HCT116 (cell line): Measurements from ENCODE around the gene PTPN4. TPM values are rescaled to one million over a fixed set of nuclear protein-coding genes. Genes with fewer than 3 reads are reported as not detected.

Experiments used
- ATAC-seq: fragments of 200-7000 bp; cut with Tn5 transposase; 2 replicates; pipeline ENCODE4 v1.9.1; 2020; ENCODE audit warnings: mild to moderate bottlenecking, moderate library complexity
- BruUV-seq: library from RNA; stranded (reverse); fragments of 400-500 nt; replicated peaks from 2 replicates; lab custom pipeline; 2021; lab: Mats Ljungman, UMichigan
- CTCF ChIA-PET: fragments of 300-600 bp; sonication (Branson Sonifier 250); formaldehyde crosslinking; loops from one replicate; lab custom pipeline; 2021; ENCODE audit warnings: antibody characterized with exemption; lab: Charles Lee
- POLR2A ChIA-PET: fragments of 300-600, 350-600 bp; sonication (Branson Sonifier 250); formaldehyde crosslinking; loops from one replicate; lab custom pipeline; 2021; ENCODE audit warnings: antibody characterized with exemption; lab: Charles Lee
- RAD21 ChIA-PET, 2 experiments: fragments of 300-600 bp; sonication (Branson Sonifier 250); formaldehyde crosslinking; loops; one replicate each; lab custom pipeline; 2023; ENCODE audit warnings: low total read pairs in 2 of 2; ENCODE audit not compliant: uncharacterized antibody in 2 of 2, unreplicated experiment in 2 of 2, low non-redundant PET in 1 of 2; lab: Charles Lee
- DNase-seq: peaks from one replicate; pipeline ENCODE4 v3.0.0-alpha.2; 2010; ENCODE audit warnings: low read depth, low spot score
- H2AFZ ChIP-seq: fragments of 200-600 bp; shearing (Covaris generic), sonication (generic); 2 replicates; pipeline ENCODE4 v1.6.1; 2017; ENCODE audit warnings: low read depth, mixed run types, mixed read lengths, antibody characterized with exemption, low read length; ENCODE audit not compliant: poor library complexity, severe bottlenecking
- H3K27ac ChIP-seq: 2 replicates; pipeline ENCODE4 v1.5.1; 2012; ENCODE audit warnings: low read depth, low read length
- H3K27me3 ChIP-seq: fragments of 200-600 bp; sonication (generic); 2 replicates; pipeline ENCODE4 v1.6.1; 2016; ENCODE audit warnings: mixed run types, low read length, mixed read lengths; ENCODE audit not compliant: insufficient read depth
- H3K36me3 ChIP-seq, 2 experiments: fragments of 200-500 bp in 1 of 2; fragments of 200-600 bp in 1 of 2; sonication (Bioruptor generic) in 1 of 2; sonication (generic) in 1 of 2; 2 replicates each; pipeline versions ENCODE4 v1.5.1 to v1.6.1; 2014 to 2016; ENCODE audit warnings: low read length in 2 of 2, inconsistent platforms in 1 of 2, mixed read lengths in 1 of 2, mixed run types in 1 of 2; ENCODE audit not compliant: insufficient read depth in 2 of 2, control insufficient read depth in 1 of 2
- H3K4me1 ChIP-seq, 2 experiments: fragments of 200-600 bp in 1 of 2; sonication (generic) in 1 of 2; 2 replicates each; pipeline versions ENCODE4 v1.5.1 to v1.6.1; 2012 to 2017; ENCODE audit warnings: low read length in 2 of 2, inconsistent platforms in 1 of 2, mild to moderate bottlenecking in 1 of 2, mixed read lengths in 1 of 2, mixed run types in 1 of 2, moderate library complexity in 1 of 2; ENCODE audit not compliant: insufficient read depth in 2 of 2, control insufficient read depth in 1 of 2
- H3K4me2 ChIP-seq: fragments of 200-600 bp; sonication (generic); 2 replicates; pipeline ENCODE4 v1.6.1; 2017; ENCODE audit warnings: mixed run types, low read length, mixed read lengths
- H3K4me3 ChIP-seq, 2 experiments: fragments of 200-600 bp in 1 of 2; sonication (generic) in 1 of 2; replicated peaks in 1 of 2; 2 replicates each; pipeline ENCODE4 v1.5.1; 2011 to 2016; ENCODE audit warnings: low read length in 2 of 2, control low read depth in 1 of 2, low read depth in 1 of 2, mild to moderate bottlenecking in 1 of 2, mixed read lengths in 1 of 2, mixed run types in 1 of 2
- H3K79me2 ChIP-seq: fragments of 200-600 bp; sonication (generic); 2 replicates; pipeline ENCODE4 v1.6.1; 2017; ENCODE audit warnings: mild to moderate bottlenecking, mixed run types, low read length, moderate library complexity, mixed read lengths; ENCODE audit not compliant: insufficient read depth
- H3K9ac ChIP-seq: fragments of 200-600 bp; sonication (generic); 2 replicates; pipeline ENCODE4 v1.6.1; 2016; ENCODE audit warnings: low read length, mixed read lengths
- H3K9me2 ChIP-seq: fragments of 200-600 bp; sonication (generic), shearing (Covaris generic); 2 replicates; pipeline ENCODE4 v1.6.1; 2017; ENCODE audit warnings: mixed run types, mild to moderate bottlenecking, moderate library complexity; ENCODE audit not compliant: insufficient read depth
- H3K9me3 ChIP-seq, 2 experiments: fragments of 200-500 bp in 1 of 2; fragments of 200-600 bp in 1 of 2; sonication (Bioruptor generic) in 1 of 2; sonication (generic) in 1 of 2; 2 replicates each; pipeline ENCODE4 v1.6.1; 2014 to 2017; ENCODE audit warnings: low read length in 2 of 2, mixed read lengths in 2 of 2, inconsistent platforms in 1 of 2, low read depth in 1 of 2, mild to moderate bottlenecking in 1 of 2, mixed run types in 1 of 2, moderate library complexity in 1 of 2; ENCODE audit not compliant: control insufficient read depth in 1 of 2, insufficient read depth in 1 of 2
- H4K20me1 ChIP-seq: fragments of 200-600 bp; sonication (generic), shearing (Covaris generic); 2 replicates; pipeline ENCODE4 v1.6.1; 2017; ENCODE audit warnings: mixed run types, mild to moderate bottlenecking, moderate library complexity; ENCODE audit not compliant: insufficient read depth
- ATF3 ChIP-seq: IDR thresholded peaks from 2 replicates; pipeline ENCODE4 v1.6.1; 2012
- CTCF ChIP-seq, 3 experiments: fragments of 200-600 bp in 1 of 3; sonication (generic) in 1 of 3; IDR thresholded peaks in 2 of 3; conservative IDR thresholded peaks in 1 of 3; 2 replicates each; pipeline ENCODE4 v1.5.1; 2012 to 2017; ENCODE audit warnings: low read depth in 2 of 3, low read length in 2 of 3, antibody characterized with exemption in 1 of 3, borderline replicate concordance in 1 of 3, control low read depth in 1 of 3, mild to moderate bottlenecking in 1 of 3, mixed read lengths in 1 of 3, mixed run types in 1 of 3, moderate library complexity in 1 of 3; ENCODE audit not compliant: insufficient read depth in 1 of 3
- EGR1 ChIP-seq: IDR thresholded peaks from 2 replicates; pipeline ENCODE4 v1.6.1; 2012; ENCODE audit warnings: low read depth
- EZH2 ChIP-seq: fragments of 200-600 bp; sonication (generic); IDR thresholded peaks from 2 replicates; pipeline ENCODE4 v1.6.1; 2017; ENCODE audit warnings: antibody characterized with exemption, mixed run types
- EZH2phosphoT487 ChIP-seq: fragments of 200-600 bp; IDR thresholded peaks from 2 replicates; pipeline ENCODE4 v1.6.1; 2018; ENCODE audit warnings: antibody characterized with exemption, borderline replicate concordance
- FOSL1 ChIP-seq: IDR thresholded peaks from 2 replicates; pipeline ENCODE4 v1.6.1; 2012; ENCODE audit warnings: low read depth
- JUND ChIP-seq: IDR thresholded peaks from 2 replicates; pipeline ENCODE4 v1.6.1; 2012
- POLR2A ChIP-seq: IDR thresholded peaks from 2 replicates; pipeline ENCODE4 v1.7.0; 2011; ENCODE audit warnings: borderline replicate concordance; ENCODE audit not compliant: insufficient read depth, insufficient read length; ENCODE audit errors: extremely low read depth
- POLR2AphosphoS5 ChIP-seq: IDR thresholded peaks from 2 replicates; pipeline ENCODE4 v1.6.1; 2011; ENCODE audit warnings: mild to moderate bottlenecking, low read depth, low read length, moderate library complexity
- RAD21 ChIP-seq: IDR thresholded peaks from 2 replicates; pipeline ENCODE4 v1.6.1; 2012; ENCODE audit warnings: low read depth, mild to moderate bottlenecking
- REST ChIP-seq: IDR thresholded peaks from 2 replicates; pipeline ENCODE4 v1.6.1; 2012; ENCODE audit warnings: low read depth
- SIN3A ChIP-seq: IDR thresholded peaks from 2 replicates; pipeline ENCODE4 v1.6.1; 2012; ENCODE audit warnings: low read depth
- SP1 ChIP-seq: IDR thresholded peaks from 2 replicates; pipeline ENCODE4 v1.6.1; 2012; ENCODE audit warnings: low read depth
- SRF ChIP-seq: IDR thresholded peaks from 2 replicates; pipeline ENCODE4 v1.6.1; 2012; ENCODE audit warnings: low read depth
- YY1 ChIP-seq: IDR thresholded peaks from 2 replicates; pipeline ENCODE4 v1.6.1; 2011; ENCODE audit warnings: low read length, low read depth, moderate library complexity, mild to moderate bottlenecking; ENCODE audit not compliant: insufficient replicate concordance; ENCODE audit errors: extremely low read depth
- ZBTB33 ChIP-seq: IDR thresholded peaks from 2 replicates; pipeline ENCODE4 v1.6.1; 2011; ENCODE audit warnings: mild to moderate bottlenecking, low read length, moderate library complexity; ENCODE audit not compliant: insufficient replicate concordance; ENCODE audit errors: extremely low read depth
- ZFX ChIP-seq: fragments of 450-650 bp; IDR thresholded peaks from 2 replicates; pipeline ENCODE4 v1.6.1; 2017
- intact Hi-C: fragments of 100-400 bp; cut with micrococcal nuclease; formaldehyde crosslinking; loops from 2 replicates; pipeline ENCODE4 v1.10.0; 2022
- total RNA-seq: library from RNA; stranded (reverse); gene quantifications from one replicate; pipeline ENCODE4 v1.2.1, GENCODE V29; 2021; ENCODE audit not compliant: unreplicated experiment

Gene PTPN4
- total RNA-seq, 1 experiment from 2014 or later = 38.4 TPM

GRCh38 chr2:119728421-119728820 lies 31.3 kb upstream of the PTPN4 start:
- H3K4me2 ChIP-seq = no peak overlapping the region

More at GRCh38 chr2:119728421-119728820, 31.3 kb upstream of the PTPN4 start:
- H3K4me1 ChIP-seq = no peaks in the 10 kb centered on the region
- DNase-seq (no peak), ATAC-seq (no peak)
- no peak overlapping the region for H3K4me3 ChIP-seq
- no peak overlapping the region for H2AFZ ChIP-seq
- H3K27ac ChIP-seq = no peak overlapping the region
- H4K20me1 ChIP-seq = no peaks in the 10 kb centered on the region
- TF ChIP-seq SP1 (no peak), SRF (no peak), ATF3 (no peak), EGR1 (no peak), POLR2A (no peak), RAD21 (no peak), ZBTB33 (no peak), EZH2phosphoT487 (no peak), ZFX (no peak), CTCF (IDR thresholded peaks at IDR 0.05 in 2 of 3, conservative IDR thresholded peaks at IDR 0.05 in 1 of 3; ENCODE audit: borderline replicate concordance in 1 of 3, insufficient read depth in 1 of 3, low read depth in 2 of 3, low read length in 2 of 3) (no peak), REST (no peak), POLR2AphosphoS5 (no peak), JUND (no peak), YY1 (no peak), EZH2 (no peak), SIN3A (no peak), FOSL1 (no peak)
- intact Hi-C loops = no loop called here
- no peaks in the 10 kb centered on the region for H3K27me3 ChIP-seq
- RAD21 ChIA-PET = no interaction called here
- POLR2A ChIA-PET = no interaction called here
- no peaks in the 10 kb centered on the region for H3K36me3 ChIP-seq
- no peaks in the 10 kb centered on the region for H3K9me3 ChIP-seq
- no peak overlapping the region for H3K9ac ChIP-seq
- H3K9me2 ChIP-seq = no peaks in the 10 kb centered on the region
- CTCF ChIA-PET = no interaction called here
- no peaks in the 10 kb centered on the region for H3K79me2 ChIP-seq
- BruUV-seq = no TSS peak
